OCI-LY3 (cell line): ENCODE measurements around the gene ZGLP1.

Experiments
- EZH2phosphoT487 ChIP-seq: fragments of 200-600 bp; shearing (Covaris generic); IDR thresholded peaks from 2 replicates; pipeline ENCODE4 v1.6.1; 2018; ENCODE audit warnings: antibody characterized with exemption, mixed run types, low read depth
- TF ChIP-seq, protein P1 (sequence below): fragments of 200-600, 300-600 bp; sonication (generic); IDR thresholded peaks from 2 replicates; pipeline ENCODE4 v1.5.1; 2014; ENCODE audit warnings: antibody characterized with exemption, low read length, low read depth

DNA sequence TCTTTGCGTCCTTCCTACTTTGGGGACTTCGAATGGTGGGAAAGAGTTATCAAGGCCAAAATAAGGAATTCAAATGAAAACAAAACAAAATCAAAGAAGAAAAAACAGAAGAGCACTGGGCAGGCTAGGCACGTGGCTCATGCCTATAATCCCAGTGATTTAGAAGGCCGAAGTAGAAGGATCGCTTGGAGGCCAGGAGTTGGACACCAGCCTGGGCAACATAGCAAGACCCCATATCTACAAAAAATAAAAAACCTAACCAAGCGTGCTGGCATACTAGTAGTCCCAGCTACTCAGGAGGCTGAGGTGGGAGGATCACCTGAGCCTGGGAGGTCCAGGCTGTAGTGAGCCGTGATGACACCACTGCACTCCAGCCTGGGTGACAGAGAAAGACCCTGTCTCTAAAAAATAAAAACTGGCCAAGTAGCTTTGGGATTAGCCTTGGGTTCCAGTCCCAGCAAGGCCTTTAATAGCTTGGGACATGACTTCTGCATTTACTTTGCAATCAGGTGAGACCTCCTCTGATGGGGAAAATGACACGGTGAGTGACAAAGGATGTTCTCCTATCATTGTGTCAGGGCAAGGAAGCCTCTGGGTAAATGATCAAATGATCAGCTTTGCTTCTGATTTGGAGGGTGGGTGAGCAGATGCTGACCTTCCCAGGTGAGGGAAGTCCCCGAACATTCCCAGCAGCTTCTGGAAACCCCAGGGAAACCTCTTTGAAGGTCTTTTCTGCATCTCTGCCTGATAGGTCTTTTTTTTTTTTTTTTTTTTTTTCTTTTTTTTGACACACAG lies 31.6 kb downstream of the ZGLP1 start:
- TF ChIP-seq, protein P1, sequence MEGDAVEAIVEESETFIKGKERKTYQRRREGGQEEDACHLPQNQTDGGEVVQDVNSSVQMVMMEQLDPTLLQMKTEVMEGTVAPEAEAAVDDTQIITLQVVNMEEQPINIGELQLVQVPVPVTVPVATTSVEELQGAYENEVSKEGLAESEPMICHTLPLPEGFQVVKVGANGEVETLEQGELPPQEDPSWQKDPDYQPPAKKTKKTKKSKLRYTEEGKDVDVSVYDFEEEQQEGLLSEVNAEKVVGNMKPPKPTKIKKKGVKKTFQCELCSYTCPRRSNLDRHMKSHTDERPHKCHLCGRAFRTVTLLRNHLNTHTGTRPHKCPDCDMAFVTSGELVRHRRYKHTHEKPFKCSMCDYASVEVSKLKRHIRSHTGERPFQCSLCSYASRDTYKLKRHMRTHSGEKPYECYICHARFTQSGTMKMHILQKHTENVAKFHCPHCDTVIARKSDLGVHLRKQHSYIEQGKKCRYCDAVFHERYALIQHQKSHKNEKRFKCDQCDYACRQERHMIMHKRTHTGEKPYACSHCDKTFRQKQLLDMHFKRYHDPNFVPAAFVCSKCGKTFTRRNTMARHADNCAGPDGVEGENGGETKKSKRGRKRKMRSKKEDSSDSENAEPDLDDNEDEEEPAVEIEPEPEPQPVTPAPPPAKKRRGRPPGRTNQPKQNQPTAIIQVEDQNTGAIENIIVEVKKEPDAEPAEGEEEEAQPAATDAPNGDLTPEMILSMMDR: no peak
- TF ChIP-seq EZH2phosphoT487: no peak
